Spleen (tissue), 11 donors: ENCODE results near the gene SKI. TPM values are rescaled to one million over a fixed set of nuclear protein-coding genes. Genes with fewer than 3 reads are reported as not detected.

Source experiments
- DNase-seq: peaks from one replicate; pipeline ENCODE4 v3.0.0-alpha.2; 2020
- H3K27ac ChIP-seq, 8 donors: fragments of 200-600 bp; sonication (generic) in 7 of 8; 1 replicate in 4 of 8; 2 replicates in 4 of 8; pipeline versions ENCODE4 v1.5.0 to v1.8.0; 2016 to 2021; ENCODE audit warnings: inconsistent platforms in 4 of 8, mild to moderate bottlenecking in 4 of 8, moderate library complexity in 1 of 8
- H3K27me3 ChIP-seq, 7 donors: fragments of 200-600 bp; sonication (generic) in 6 of 7; replicated peaks in 1 of 7; 1 replicate in 4 of 7; 2 replicates in 3 of 7; pipeline versions ENCODE4 v1.5.0 to v1.8.0; 2016 to 2021; ENCODE audit warnings: inconsistent platforms in 3 of 7, mild to moderate bottlenecking in 1 of 7
- H3K36me3 ChIP-seq, 6 donors: fragments of 200-600 bp; sonication (generic) in 5 of 6; 1 replicate in 4 of 6; 2 replicates in 2 of 6; pipeline versions ENCODE4 v1.5.0 to v1.8.0; 2016 to 2021; ENCODE audit warnings: inconsistent platforms in 2 of 6
- H3K4me1 ChIP-seq, 6 donors: fragments of 200-600 bp; sonication (generic) in 5 of 6; 1 replicate in 3 of 6; 2 replicates in 3 of 6; pipeline versions ENCODE4 v1.5.0 to v1.8.0; 2016 to 2021; ENCODE audit warnings: inconsistent platforms in 3 of 6
- H3K4me3 ChIP-seq, 8 donors: fragments of 200-600 bp; sonication (generic) in 7 of 8; 1 replicate in 4 of 8; 2 replicates in 4 of 8; pipeline versions ENCODE4 v1.5.0 to v1.8.0; 2016 to 2021; ENCODE audit warnings: inconsistent platforms in 4 of 8, mild to moderate bottlenecking in 4 of 8, moderate library complexity in 2 of 8
- H3K9me3 ChIP-seq, 8 donors: fragments of 200-600 bp; sonication (generic) in 7 of 8; 1 replicate in 4 of 8; 2 replicates in 4 of 8; pipeline versions ENCODE4 v1.5.0 to v1.8.0; 2016 to 2021; ENCODE audit warnings: inconsistent platforms in 4 of 8
- POLR2A ChIP-seq, 3 donors: fragments of 450-650 bp; IDR thresholded peaks; one replicate each; pipeline ENCODE4 v1.5.1; 2017; ENCODE audit warnings: antibody characterized with exemption in 3 of 3, mild to moderate bottlenecking in 1 of 3
- POLR2AphosphoS5 ChIP-seq, 3 donors: sonication (generic); formaldehyde crosslinking; IDR thresholded peaks; one replicate each; pipeline ENCODE4 v1.5.1; 2017; ENCODE audit warnings: antibody characterized with exemption in 3 of 3
- WGBS, 5 donors: extraction: QIAGEN DNeasy Blood & Tissue Kit in 3 of 5; methylation state at CpG; one replicate each; pipeline versions ENCODE4 v1.1.5 to v1.1.7; 2013 to 2018; 5-methylcytosine and 5-hydroxymethylcytosine counted together
- intact Hi-C: fragments of 100-400 bp; cut with DNase I; formaldehyde crosslinking; loops from one replicate; pipeline ENCODE4 v1.15.0; 2023; ENCODE audit warnings: low total_unique reads
- polyA plus RNA-seq, 3 donors: library from polyadenylated mRNA; stranded (reverse); fragments of 200-250 nt; gene quantifications; one replicate each; pipeline ENCODE4 v1.2.1, GENCODE V29; 2013
- total RNA-seq, 7 donors: library from RNA; depleted of rRNA in 3 of 7; stranded (reverse); fragments of >200 nt in 3 of 7; fragmentation: NEBNext Ultra II Directional in 4 of 7; extraction: Animal tissue kit (Norgen Biotek cat#: 25700) in 4 of 7; gene quantifications; one replicate each; pipeline versions ENCODE4 v1.1.0 to v1.2.1, GENCODE V29; 2016 to 2021
- TF ChIP-seq, protein P1 (sequence below), 11 experiments: fragments of 200-600 bp in 7 of 11; fragments of 450-650 bp in 4 of 11; sonication (generic) in 4 of 11; IDR thresholded peaks in 8 of 11; conservative IDR thresholded peaks in 3 of 11; 1 replicate in 7 of 11; 2 replicates in 4 of 11; pipeline versions ENCODE4 v1.4.0 to v1.8.0; 2016 to 2021; ENCODE audit warnings: antibody characterized with exemption in 11 of 11, inconsistent platforms in 4 of 11, mild to moderate bottlenecking in 1 of 11
- donor health status: healthy with polysubstance abuse.
- donor health status: DM: no; HTN: no; CAD: no; lungs with moderate emphysema.
- donor health status: DM: no; HTN: no; CAD: no.
- donor health status: Bipolar disorder and iron deficiency.
- donor health status: healthy.
- donor health status: DM: no; HTN: no; CAD: no.
- donor health status: DM: yes; HTN: yes; CAD: no.

SKI gene
- total and polyA plus RNA-seq, 10 donors = 4.4 to 100.0 (median 54.3) TPM

DNA sequence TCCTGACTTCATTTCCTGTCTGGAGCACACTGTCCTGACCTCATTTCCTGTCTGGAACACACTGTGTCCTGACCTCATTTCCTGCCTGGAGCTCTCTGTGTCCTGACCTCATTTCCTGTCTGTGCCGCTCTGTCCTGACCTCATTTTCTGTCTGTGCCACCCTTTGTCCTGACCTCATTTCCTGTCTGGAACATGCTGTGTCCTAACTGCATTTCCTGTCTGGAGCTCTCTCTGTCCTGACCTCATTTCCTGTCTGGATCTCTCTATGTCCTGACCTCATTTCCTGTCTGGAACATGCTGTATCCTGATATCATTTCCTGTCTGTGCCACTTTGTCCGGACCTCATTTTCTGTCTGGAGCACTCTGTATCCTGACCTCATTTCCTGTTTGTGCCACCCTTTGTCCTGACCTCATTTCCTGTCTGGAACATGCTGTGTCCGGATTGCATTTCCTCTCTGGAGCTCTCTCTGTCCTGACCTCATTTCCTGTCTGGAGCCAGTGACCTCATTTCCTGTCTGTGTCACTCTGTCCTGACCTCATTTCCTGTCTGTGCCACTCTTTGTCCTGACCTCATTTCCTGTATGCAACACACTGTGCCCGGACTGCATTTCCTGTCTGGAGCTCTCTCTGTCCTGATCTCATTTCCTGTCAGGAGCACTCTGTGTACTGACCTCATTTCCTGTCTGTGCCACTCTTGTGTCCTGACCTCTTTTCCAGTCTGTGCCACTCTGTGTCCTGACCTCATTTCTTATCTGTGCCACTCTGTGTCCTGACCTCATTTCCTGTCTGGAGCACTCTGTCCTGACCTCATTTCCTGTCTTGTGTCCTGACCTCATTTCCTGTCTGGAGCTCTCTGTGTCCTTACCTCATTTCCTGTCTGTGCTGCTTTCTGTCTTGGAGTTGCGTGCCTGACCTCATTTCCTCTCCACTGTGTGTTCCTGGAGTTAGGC is 27.6 kb downstream of the SKI start:
- DNase-seq = no peak
- peaks cover 0 to 26% (median 0%) of the 10 kb centered on the region in 6 donors for H3K36me3 ChIP-seq
- H3K4me1 ChIP-seq = peaks cover 46 to 94% (median 82%) of the 10 kb centered on the region in 6 donors
- H3K27me3 ChIP-seq = no peaks in the 10 kb centered on the region
- TF ChIP-seq POLR2AphosphoS5 (IDR thresholded peaks at IDR 0.05) = peak in 1 of 3 donors; percentile 75
- TF ChIP-seq POLR2A (IDR thresholded peaks at IDR 0.05) = no peak
- TF ChIP-seq, protein P1, sequence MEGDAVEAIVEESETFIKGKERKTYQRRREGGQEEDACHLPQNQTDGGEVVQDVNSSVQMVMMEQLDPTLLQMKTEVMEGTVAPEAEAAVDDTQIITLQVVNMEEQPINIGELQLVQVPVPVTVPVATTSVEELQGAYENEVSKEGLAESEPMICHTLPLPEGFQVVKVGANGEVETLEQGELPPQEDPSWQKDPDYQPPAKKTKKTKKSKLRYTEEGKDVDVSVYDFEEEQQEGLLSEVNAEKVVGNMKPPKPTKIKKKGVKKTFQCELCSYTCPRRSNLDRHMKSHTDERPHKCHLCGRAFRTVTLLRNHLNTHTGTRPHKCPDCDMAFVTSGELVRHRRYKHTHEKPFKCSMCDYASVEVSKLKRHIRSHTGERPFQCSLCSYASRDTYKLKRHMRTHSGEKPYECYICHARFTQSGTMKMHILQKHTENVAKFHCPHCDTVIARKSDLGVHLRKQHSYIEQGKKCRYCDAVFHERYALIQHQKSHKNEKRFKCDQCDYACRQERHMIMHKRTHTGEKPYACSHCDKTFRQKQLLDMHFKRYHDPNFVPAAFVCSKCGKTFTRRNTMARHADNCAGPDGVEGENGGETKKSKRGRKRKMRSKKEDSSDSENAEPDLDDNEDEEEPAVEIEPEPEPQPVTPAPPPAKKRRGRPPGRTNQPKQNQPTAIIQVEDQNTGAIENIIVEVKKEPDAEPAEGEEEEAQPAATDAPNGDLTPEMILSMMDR (IDR thresholded peaks at IDR 0.05 in 8 of 11, conservative IDR thresholded peaks at IDR 0.05 in 3 of 11) = no peak
- WGBS, 5 donors = 5 to 16% (median 7%) methylated on average over 5 of the region's 5 CpGs
- peaks cover 0 to 27% (median 19%) of the 10 kb centered on the region in 8 donors for H3K9me3 ChIP-seq
- intact Hi-C loops = no loop called here
- peak overlapping the region in 1 of 8 donors; percentile 35 for H3K4me3 ChIP-seq
- H3K27ac ChIP-seq = peak overlapping the region; percentile 63 to 94 (median 88)

DNA sequence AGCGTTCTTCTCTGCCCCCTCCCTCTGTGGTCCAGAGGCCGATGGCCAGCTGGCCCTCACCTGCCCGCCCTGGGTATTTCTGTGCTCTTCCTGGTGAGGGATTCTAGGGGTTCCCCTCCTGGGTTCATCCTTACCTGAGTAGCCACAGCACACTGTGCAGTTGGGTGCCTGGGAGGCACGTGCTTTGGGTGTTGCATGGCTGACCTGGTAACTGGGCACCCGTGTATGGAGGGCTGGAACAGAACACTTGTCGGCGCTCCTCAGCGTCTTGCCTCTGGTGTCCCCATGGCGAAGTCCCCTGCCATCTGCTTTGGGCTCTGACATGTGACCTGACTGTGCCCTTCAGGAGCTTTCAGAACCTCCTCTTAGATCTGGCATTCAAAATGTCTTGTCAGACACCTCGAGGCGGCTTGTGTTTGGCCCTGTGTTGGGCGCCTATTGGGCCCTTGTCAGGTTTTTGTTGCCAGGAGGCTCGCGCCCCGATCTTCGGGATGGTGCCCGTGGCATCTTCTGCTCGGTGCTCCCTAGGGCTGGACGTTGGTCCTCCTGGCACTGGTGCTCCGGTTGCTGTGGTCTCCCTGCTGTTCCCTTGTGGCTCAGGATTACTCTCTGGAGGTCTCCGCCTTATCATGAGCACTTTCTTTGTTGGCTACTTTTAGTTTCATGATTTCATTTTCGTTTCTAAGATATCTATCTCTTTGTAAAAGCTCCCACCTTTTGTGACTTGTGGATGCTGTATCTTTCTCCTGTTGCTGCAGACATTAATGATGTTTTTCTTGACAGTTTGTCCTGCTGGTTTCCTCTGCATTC is 28.5 kb downstream of the SKI start:
- Histone ChIP-seq H3K27me3 (no peaks in the 10 kb centered on the region), H3K4me3 (peak overlapping the region in 1 of 8 donors; percentile 35), H3K36me3 (peaks cover 0 to 26% (median 0%) of the 10 kb centered on the region in 6 donors), H3K27ac (peak overlapping the region; percentile 63 to 94 (median 88)), H3K4me1 (peaks cover 47 to 94% (median 81%) of the 10 kb centered on the region in 6 donors), H3K9me3 (peaks cover 0 to 27% (median 19%) of the 10 kb centered on the region in 8 donors)
- DNase-seq = no peak
- intact Hi-C loops = no loop called here
- 90 to 93% (median 92%) methylated on average over 22 of the region's 22 CpGs for WGBS, 5 donors
- TF ChIP-seq, protein P1 (IDR thresholded peaks at IDR 0.05 in 8 of 11, conservative IDR thresholded peaks at IDR 0.05 in 3 of 11) = no peak
- TF ChIP-seq POLR2AphosphoS5 (IDR thresholded peaks at IDR 0.05) = peak in 1 of 3 donors; percentile 28

DNA sequence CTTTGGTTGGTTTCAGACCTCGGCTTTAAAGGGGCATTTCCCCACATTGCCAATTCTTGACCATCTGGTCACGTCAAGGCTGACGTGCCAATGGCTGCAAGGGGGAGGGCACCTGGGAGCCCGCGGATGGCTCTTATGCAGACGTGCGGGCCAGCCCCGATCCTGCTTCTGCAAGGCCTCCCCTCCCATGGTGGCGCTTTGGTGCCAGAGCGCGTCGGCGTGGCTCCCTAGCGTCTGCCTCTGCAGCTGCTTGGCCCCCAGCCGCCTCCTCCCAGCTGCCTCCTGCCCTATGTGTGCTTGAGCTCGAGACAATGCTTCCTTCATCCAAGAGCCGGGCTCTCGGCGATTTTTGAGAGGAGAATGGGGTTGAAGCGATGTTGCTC is 29.1 kb downstream of the SKI start:
- Histone ChIP-seq H3K27ac (peak overlapping the region in 5 of 8 donors; percentile 84 to 94 (median 91)), H3K4me3 (no peak overlapping the region), H3K9me3 (peaks cover 0 to 27% (median 19%) of the 10 kb centered on the region in 8 donors), H3K27me3 (no peaks in the 10 kb centered on the region), H3K36me3 (peaks cover 0 to 26% (median 0%) of the 10 kb centered on the region in 6 donors), H3K4me1 (peaks cover 47 to 94% (median 79%) of the 10 kb centered on the region in 6 donors)
- intact Hi-C loops = no loop called here
- DNase-seq = no peak
- WGBS, 5 donors = 83 to 90% (median 88%) methylated on average over 18 to 20 of the region's 20 CpGs
- no peak for TF ChIP-seq POLR2A (IDR thresholded peaks at IDR 0.05)
- peak in 1 of 3 donors; percentile 30 for TF ChIP-seq POLR2AphosphoS5 (IDR thresholded peaks at IDR 0.05)

DNA sequence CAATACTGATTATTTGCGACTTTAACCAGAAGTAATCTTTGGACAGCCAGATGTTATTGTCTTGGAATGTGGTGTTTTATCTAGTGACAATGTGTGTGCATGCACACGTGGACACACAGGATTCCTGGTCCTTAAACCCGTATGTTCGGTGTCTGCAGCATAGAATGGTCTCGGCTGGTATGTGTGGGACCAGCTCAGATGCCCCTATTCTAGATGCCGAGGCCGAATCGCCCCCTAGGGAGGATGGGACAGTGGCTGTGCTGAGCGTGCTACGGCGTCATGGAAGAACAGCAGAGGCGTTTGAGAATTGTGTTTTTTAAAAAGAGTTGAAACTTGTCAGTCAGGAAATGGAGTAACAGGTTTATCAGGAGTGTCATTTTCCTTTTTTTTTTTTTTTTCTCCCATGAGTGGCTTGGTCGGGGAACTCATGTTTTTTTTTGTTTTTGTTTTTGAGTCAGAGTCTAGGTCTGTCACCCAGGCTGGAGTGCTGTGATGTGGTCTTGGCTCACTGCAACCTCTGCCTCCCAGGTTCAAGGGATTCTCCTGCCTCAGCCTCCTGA is 30.1 kb downstream of the SKI start:
- Histone ChIP-seq H3K4me3 (no peak overlapping the region), H3K9me3 (peaks cover 0 to 27% (median 19%) of the 10 kb centered on the region in 8 donors), H3K36me3 (peaks cover 0 to 16% (median 0%) of the 10 kb centered on the region in 6 donors), H3K4me1 (peaks cover 46 to 94% (median 78%) of the 10 kb centered on the region in 6 donors), H3K27ac (peak overlapping the region in 7 of 8 donors; percentile 20 to 91 (median 49)), H3K27me3 (no peaks in the 10 kb centered on the region)
- no peak for TF ChIP-seq POLR2A (IDR thresholded peaks at IDR 0.05)
- TF ChIP-seq, protein P1 (IDR thresholded peaks at IDR 0.05 in 8 of 11, conservative IDR thresholded peaks at IDR 0.05 in 3 of 11) = no peak
- TF ChIP-seq POLR2AphosphoS5 (IDR thresholded peaks at IDR 0.05) = no peak
- intact Hi-C loops = no loop called here
- no peak for DNase-seq
- WGBS, 5 donors = 50 to 71% (median 59%) methylated on average over 13 of the region's 13 CpGs
